Fibroblast of mammary gland (primary cell): ENCODE data around the gene ADAMTS1.
A peak's percentile ranks its signal among the peaks of the same experiment; 100 is the strongest.

ENCODE experiments used
- DNase-seq: peaks from one replicate; pipeline ENCODE4 v3.0.0-alpha.2; 2010; ENCODE audit warnings: low read depth
- H3K4me3 ChIP-seq: 2 replicates; pipeline ENCODE4 v1.5.1; 2011; ENCODE audit warnings: low read depth, mild to moderate bottlenecking, low read length, moderate library complexity; ENCODE audit not compliant: control insufficient read depth
- TF ChIP-seq, protein P1 (sequence below): conservative IDR thresholded peaks from 2 replicates; pipeline ENCODE4 v1.5.1; 2011; ENCODE audit warnings: low read depth, low read length, inconsistent platforms; ENCODE audit not compliant: control insufficient read depth, insufficient read depth

Gene ADAMTS1

DNA sequence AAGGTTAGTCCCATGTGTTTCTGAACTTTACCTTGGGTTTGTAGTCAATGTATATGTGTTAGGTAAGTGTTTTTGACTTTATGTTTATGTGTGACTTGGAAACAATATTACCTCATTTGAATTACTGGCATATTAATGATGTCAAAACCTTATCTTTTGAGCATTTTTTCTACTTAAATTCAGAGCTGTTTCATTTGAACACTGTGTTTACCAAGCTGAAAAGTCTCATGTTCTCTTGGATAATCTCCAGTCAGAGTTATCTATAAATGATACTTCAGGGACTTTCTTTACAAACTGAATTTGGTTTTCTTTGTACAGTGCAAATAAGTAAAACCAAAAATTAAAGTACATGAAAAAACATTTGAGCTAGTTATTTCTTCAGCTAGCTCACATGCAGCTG, 30.0 kb downstream of the ADAMTS1 start:
- H3K4me3 ChIP-seq: no peak overlapping the region
- TF ChIP-seq, protein P1, sequence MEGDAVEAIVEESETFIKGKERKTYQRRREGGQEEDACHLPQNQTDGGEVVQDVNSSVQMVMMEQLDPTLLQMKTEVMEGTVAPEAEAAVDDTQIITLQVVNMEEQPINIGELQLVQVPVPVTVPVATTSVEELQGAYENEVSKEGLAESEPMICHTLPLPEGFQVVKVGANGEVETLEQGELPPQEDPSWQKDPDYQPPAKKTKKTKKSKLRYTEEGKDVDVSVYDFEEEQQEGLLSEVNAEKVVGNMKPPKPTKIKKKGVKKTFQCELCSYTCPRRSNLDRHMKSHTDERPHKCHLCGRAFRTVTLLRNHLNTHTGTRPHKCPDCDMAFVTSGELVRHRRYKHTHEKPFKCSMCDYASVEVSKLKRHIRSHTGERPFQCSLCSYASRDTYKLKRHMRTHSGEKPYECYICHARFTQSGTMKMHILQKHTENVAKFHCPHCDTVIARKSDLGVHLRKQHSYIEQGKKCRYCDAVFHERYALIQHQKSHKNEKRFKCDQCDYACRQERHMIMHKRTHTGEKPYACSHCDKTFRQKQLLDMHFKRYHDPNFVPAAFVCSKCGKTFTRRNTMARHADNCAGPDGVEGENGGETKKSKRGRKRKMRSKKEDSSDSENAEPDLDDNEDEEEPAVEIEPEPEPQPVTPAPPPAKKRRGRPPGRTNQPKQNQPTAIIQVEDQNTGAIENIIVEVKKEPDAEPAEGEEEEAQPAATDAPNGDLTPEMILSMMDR: no peak
- DNase-seq: no peak

DNA sequence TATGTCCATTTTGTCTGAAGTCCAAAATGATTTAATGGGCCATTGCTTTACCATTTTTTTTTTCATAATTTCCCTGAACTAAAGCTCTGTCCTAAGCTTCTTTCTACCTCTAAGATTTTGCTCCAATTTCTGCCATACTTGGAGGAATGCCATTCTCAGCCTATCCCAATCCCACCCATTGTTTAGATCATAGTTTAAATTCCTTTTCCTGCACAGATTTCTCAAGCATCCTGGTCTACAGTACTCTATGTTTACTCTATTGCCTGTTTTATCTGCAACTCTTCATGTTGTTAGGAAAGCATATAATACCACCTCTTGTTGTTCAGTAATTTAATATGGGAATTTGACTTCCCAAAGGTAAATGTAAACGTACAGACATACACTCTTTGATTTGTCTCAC, 30.8 kb downstream of the ADAMTS1 start:
- DNase-seq: no peak
- TF ChIP-seq, protein P1: no peak

DNA sequence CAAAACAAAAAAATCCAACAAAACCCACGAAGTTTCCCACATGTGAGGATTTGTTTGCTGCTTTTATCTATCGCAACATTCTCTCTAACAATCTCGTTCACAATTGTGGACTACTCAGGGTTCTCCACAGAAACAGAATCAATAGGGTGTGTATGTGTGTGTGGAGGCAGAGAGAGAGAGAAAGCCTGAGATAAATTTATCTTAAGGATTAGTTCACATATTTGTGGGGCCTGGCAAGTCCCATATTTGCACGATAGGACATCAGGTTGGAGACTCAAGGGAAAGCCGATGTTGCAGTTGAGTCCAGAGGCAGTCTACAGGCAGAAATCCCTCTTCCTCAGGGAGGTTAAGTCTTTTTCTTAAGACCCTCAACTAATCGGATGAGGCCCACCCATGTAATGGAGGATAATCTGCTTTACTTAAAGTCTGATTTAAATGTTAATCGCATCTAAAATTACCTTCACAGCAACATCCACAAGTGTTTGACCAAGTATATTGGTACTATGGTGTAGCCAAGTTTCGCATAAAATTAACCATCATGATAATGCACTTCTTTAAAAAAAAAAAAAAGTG, 31.7 kb downstream of the ADAMTS1 start:
- no peak for DNase-seq
- H3K4me3 ChIP-seq: no peak overlapping the region
- TF ChIP-seq, protein P1: no peak

More for the DNA sequence above, 30.8 kb downstream of the ADAMTS1 start:
- no peak overlapping the region for H3K4me3 ChIP-seq

DNA sequence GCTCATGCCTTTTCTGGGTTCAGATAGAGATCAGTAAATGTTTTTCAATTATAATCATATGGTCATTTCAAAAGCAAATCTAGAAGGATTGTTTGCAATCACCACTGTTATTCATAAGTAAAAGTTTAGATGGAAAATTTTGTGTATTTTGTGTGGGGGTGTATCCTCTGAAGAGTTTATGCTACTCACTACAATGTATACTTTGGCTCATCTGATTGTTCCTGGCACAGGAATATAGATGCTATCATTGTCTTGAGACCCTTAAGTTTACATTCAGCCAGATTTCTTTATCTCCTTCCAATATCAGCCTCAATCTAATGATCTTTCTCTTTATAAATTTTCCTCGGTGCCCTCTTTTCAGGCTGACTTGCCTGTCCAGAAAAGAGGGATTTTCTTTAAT, 33.0 kb downstream of the ADAMTS1 start:
- H3K4me3 ChIP-seq: no peak overlapping the region
- no peak for DNase-seq
- TF ChIP-seq, protein P1: no peak

DNA sequence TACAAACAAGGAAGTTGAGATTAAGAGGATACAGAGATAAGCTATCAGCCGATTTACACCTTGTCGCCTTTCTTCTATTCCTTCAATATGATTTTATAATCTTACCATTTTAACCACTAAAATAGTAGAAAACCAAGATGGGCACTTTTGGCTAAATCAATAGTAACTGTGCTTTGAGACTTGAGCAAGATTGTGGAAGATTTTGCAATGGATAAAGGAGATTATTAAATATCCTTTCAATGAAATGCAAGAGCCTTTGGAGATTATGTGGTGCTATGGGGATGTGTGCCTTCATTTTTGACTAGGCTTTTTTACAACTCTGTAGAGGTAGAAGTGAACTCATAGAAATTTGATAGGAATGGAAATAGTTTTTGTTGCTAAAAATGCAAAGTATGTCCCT, 33.7 kb downstream of the ADAMTS1 start:
- TF ChIP-seq, protein P1: no peak
- DNase-seq: no peak
- no peak overlapping the region for H3K4me3 ChIP-seq

DNA sequence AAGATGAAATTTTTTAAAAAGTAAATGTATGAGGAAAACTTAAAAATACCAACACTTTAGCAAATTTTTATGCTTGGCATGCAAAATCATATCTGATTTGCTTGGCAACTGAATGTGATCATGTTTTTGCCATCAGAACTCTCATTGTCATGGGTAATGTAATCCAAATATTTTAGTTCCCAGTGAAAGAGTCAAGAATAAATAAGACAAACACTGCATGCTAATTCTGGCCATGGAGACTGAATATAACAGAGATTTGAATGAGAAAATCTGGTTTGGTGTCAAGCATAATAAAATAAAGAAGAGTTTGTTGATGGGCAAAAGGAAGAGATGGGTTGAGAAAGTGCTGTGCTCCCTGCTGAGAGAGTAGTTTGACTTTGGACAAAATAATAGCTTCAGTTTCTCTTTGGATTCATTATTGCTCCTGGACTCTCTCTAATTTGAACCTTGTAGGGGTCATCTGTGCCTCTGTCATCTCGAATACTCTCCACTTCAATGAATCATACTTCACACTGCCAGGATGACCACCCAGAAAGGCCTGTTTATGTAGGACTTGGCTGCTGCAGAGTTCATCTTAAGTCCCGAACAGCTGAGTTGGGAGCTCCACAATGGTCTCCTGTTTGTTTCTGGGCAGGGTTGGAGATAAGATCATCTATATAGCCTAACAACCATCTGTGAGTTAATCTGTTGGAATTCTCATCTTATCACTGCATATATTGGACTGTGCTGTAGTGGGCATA, 34.4 kb downstream of the ADAMTS1 start:
- H3K4me3 ChIP-seq: no peak overlapping the region
- TF ChIP-seq, protein P1: no peak
- DNase-seq: peak; percentile 56

DNA sequence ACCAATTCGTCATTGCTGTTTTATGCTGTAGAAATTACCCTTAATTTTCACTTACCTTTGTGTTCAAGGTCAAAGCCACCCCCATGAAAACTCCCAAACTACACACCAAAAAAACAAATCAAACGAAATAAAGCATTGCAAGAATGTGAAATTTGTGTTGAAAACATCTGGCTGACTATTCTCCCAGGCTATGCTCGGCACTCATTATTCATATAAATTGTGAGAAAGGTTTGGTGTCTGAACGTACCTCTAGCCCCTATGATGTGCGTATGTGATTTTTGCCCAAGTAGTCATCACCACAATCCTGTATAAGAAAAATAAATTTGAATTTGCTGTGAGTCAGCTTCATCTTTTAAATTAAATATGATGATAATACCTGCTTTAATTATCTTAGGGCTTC, 34.9 kb downstream of the ADAMTS1 start:
- peak; percentile 66 for DNase-seq
- TF ChIP-seq, protein P1: no peak
- no peak overlapping the region for H3K4me3 ChIP-seq
